Neural cell (in vitro differentiated cells): ENCODE results near the gene INPP4B. TPM values are rescaled to one million over a fixed set of nuclear protein-coding genes. Genes with fewer than 3 reads are reported as not detected.

Source experiments
- H2AFZ ChIP-seq: fragments of 200-600, 300-800 bp; sonication (generic), shearing (Covaris generic); 2 replicates; pipeline ENCODE4 v1.6.0; 2014; ENCODE audit warnings: low read depth, mild to moderate bottlenecking, antibody characterized with exemption, low read length, moderate library complexity
- H3F3A ChIP-seq: fragments of 200-600 bp; shearing (Covaris generic); 2 replicates; pipeline ENCODE4 v1.6.1; 2016; ENCODE audit warnings: mild to moderate bottlenecking, moderate library complexity, mixed read lengths, antibody characterized with exemption, low read length; ENCODE audit not compliant: insufficient read depth, poor library complexity, severe bottlenecking
- H3K27ac ChIP-seq: fragments of 200-600, 300-800 bp; sonication (generic), shearing (Covaris generic); 2 replicates; pipeline ENCODE4 v1.5.1; 2014; ENCODE audit warnings: mild to moderate bottlenecking, low read length, moderate library complexity
- H3K27me3 ChIP-seq: fragments of 300-800, 200-600 bp; sonication (generic), shearing (Covaris generic); 2 replicates; pipeline ENCODE4 v1.6.0; 2014; ENCODE audit warnings: mild to moderate bottlenecking, low read depth, low read length, moderate library complexity; ENCODE audit not compliant: insufficient read depth
- H3K36me3 ChIP-seq: fragments of 300-800, 200-600 bp; sonication (generic), shearing (Covaris generic); 2 replicates; pipeline ENCODE4 v1.5.1; 2014; ENCODE audit warnings: mild to moderate bottlenecking, antibody characterized with exemption, low read length, moderate library complexity; ENCODE audit not compliant: insufficient read depth
- H3K4me2 ChIP-seq: fragments of 300-800, 200-600 bp; sonication (generic), shearing (Covaris generic); 2 replicates; pipeline ENCODE4 v1.6.0; 2014; ENCODE audit warnings: mild to moderate bottlenecking, low read length
- H3K4me3 ChIP-seq: fragments of 300-800, 200-600 bp; sonication (generic), shearing (Covaris generic); 2 replicates; pipeline ENCODE4 v1.5.1; 2014; ENCODE audit warnings: mild to moderate bottlenecking, low read length, moderate library complexity
- H3K79me2 ChIP-seq: fragments of 200-600 bp; shearing (Covaris generic); replicated peaks from 2 replicates; pipeline ENCODE4 v1.6.0; 2014; ENCODE audit warnings: mild to moderate bottlenecking, low read length, moderate library complexity; ENCODE audit not compliant: insufficient read depth
- H3K9ac ChIP-seq: fragments of 300-800, 200-600 bp; sonication (generic), shearing (Covaris generic); 2 replicates; pipeline ENCODE4 v1.6.1; 2016; ENCODE audit warnings: mild to moderate bottlenecking, low read length, mixed read lengths
- H3K9me2 ChIP-seq: fragments of 200-600 bp; shearing (Covaris generic); 2 replicates; pipeline ENCODE4 v1.6.1; 2016; ENCODE audit warnings: mild to moderate bottlenecking, low read length, mixed read lengths; ENCODE audit not compliant: insufficient read depth
- H3K9me3 ChIP-seq: fragments of 200-600, 300-800 bp; sonication (generic), shearing (Covaris generic); 2 replicates; pipeline ENCODE4 v1.6.1; 2016; ENCODE audit warnings: mild to moderate bottlenecking, mixed run types, low read length, moderate library complexity, mixed read lengths
- H4K20me1 ChIP-seq: fragments of 200-600 bp; shearing (Covaris generic); 2 replicates; pipeline ENCODE4 v1.6.1; 2016; ENCODE audit warnings: mild to moderate bottlenecking, mixed run types; ENCODE audit not compliant: insufficient read depth
- CTCF ChIP-seq: fragments of 450-650 bp; IDR thresholded peaks from 2 replicates; pipeline ENCODE4 v1.5.1; 2014; ENCODE audit warnings: antibody characterized with exemption, mild to moderate bottlenecking, moderate library complexity; ENCODE audit not compliant: poor library complexity, severe bottlenecking
- EP300 ChIP-seq: fragments of 450-650 bp; conservative IDR thresholded peaks from 2 replicates; pipeline ENCODE4 v1.6.1; 2014; ENCODE audit warnings: antibody characterized with exemption, mild to moderate bottlenecking, moderate library complexity; ENCODE audit not compliant: poor library complexity, severe bottlenecking
- EZH2 ChIP-seq: fragments of 200-600, 300-800 bp; shearing (Covaris generic), sonication (generic); IDR thresholded peaks from 2 replicates; pipeline ENCODE4 v1.6.1; 2014; ENCODE audit warnings: antibody characterized with exemption, low read length, borderline replicate concordance, mild to moderate bottlenecking; ENCODE audit not compliant: insufficient read depth, poor library complexity, severe bottlenecking
- MXI1 ChIP-seq: fragments of 450-650 bp; conservative IDR thresholded peaks from 2 replicates; pipeline ENCODE4 v1.6.1; 2014; ENCODE audit warnings: antibody characterized with exemption, mild to moderate bottlenecking; ENCODE audit not compliant: poor library complexity, severe bottlenecking
- POLR2AphosphoS5 ChIP-seq: IDR thresholded peaks from 2 replicates; pipeline ENCODE4 v1.6.1; 2012
- RAD21 ChIP-seq: fragments of 450-650 bp; conservative IDR thresholded peaks from 2 replicates; pipeline ENCODE4 v1.6.1; 2014; ENCODE audit warnings: antibody characterized with exemption, mild to moderate bottlenecking, moderate library complexity
- REST ChIP-seq: IDR thresholded peaks from 2 replicates; pipeline ENCODE4 v1.6.1; 2012; ENCODE audit warnings: borderline replicate concordance
- SMC3 ChIP-seq: fragments of 450-650 bp; conservative IDR thresholded peaks from 2 replicates; pipeline ENCODE4 v1.6.1; 2014; ENCODE audit warnings: antibody characterized with exemption, mild to moderate bottlenecking, moderate library complexity; ENCODE audit not compliant: poor library complexity
- TAF1 ChIP-seq: IDR thresholded peaks from 2 replicates; pipeline ENCODE4 v1.6.1; 2012; ENCODE audit warnings: low read depth
- polyA plus RNA-seq: library from polyadenylated mRNA; depleted of rRNA; stranded (reverse); fragments of >200 nt; gene quantifications from 2 replicates; pipeline ENCODE4 v1.2.3, GENCODE V29; 2014

INPP4B gene
- polyA plus RNA-seq, 1 donor from 2014 or later: 0.30 TPM

GRCh38 chr4:142293536-142293935, 552.6 kb downstream of the INPP4B start:
- TF ChIP-seq EZH2: no peak
- no peak for TF ChIP-seq CTCF
- TF ChIP-seq SMC3: no peak
- no peak for TF ChIP-seq TAF1
- no peak for TF ChIP-seq EP300
- TF ChIP-seq RAD21: no peak
- TF ChIP-seq POLR2AphosphoS5: no peak
- no peak for TF ChIP-seq MXI1
- no peak overlapping the region for H3K4me2 ChIP-seq

GRCh38 chr4:142292231-142292630, 553.9 kb downstream of the INPP4B start:
- no peak overlapping the region for H3K4me3 ChIP-seq
- no peaks in the 10 kb centered on the region for H3K9me2 ChIP-seq
- H3K9me3 ChIP-seq: peaks cover 3% of the 10 kb centered on the region
- H3F3A ChIP-seq: no peaks in the 10 kb centered on the region
- no peak overlapping the region for H3K9ac ChIP-seq
- H3K4me2 ChIP-seq: no peak overlapping the region
- H3K79me2 ChIP-seq: no peaks in the 10 kb centered on the region
- H3K36me3 ChIP-seq: no peaks in the 10 kb centered on the region
- no peaks in the 10 kb centered on the region for H4K20me1 ChIP-seq
- H2AFZ ChIP-seq: no peak overlapping the region
- no peaks in the 10 kb centered on the region for H3K27me3 ChIP-seq
- TF ChIP-seq REST: no peak
- no peak for TF ChIP-seq MXI1
- TF ChIP-seq TAF1: no peak
- no peak for TF ChIP-seq EP300
- no peak for TF ChIP-seq RAD21
- TF ChIP-seq EZH2: no peak
- TF ChIP-seq POLR2AphosphoS5: no peak
- TF ChIP-seq SMC3: no peak
- no peak for TF ChIP-seq CTCF
- H3K27ac ChIP-seq: no peak overlapping the region

More at GRCh38 chr4:142293536-142293935, 552.6 kb downstream of the INPP4B start:
- no peaks in the 10 kb centered on the region for H3K9me2 ChIP-seq
- no peak overlapping the region for H3K4me3 ChIP-seq
- no peak overlapping the region for H2AFZ ChIP-seq
- peaks cover 3% of the 10 kb centered on the region for H3K9me3 ChIP-seq
- H3F3A ChIP-seq: no peaks in the 10 kb centered on the region
- no peaks in the 10 kb centered on the region for H4K20me1 ChIP-seq
- H3K27ac ChIP-seq: no peak overlapping the region
- H3K79me2 ChIP-seq: no peaks in the 10 kb centered on the region
- no peak overlapping the region for H3K9ac ChIP-seq
- H3K27me3 ChIP-seq: no peaks in the 10 kb centered on the region
- H3K36me3 ChIP-seq: no peaks in the 10 kb centered on the region
